ENCODE measurements around the gene CTNND2. TPM values are rescaled to one million over a fixed set of nuclear protein-coding genes. Genes with fewer than 3 reads are reported as not detected.

CTNND2 gene
- total and polyA plus RNA-seq, 2 donors (not counting 1 experiment from before 2014, with no cell fraction given), result not detected

- no peak overlapping the region for H2AFZ ChIP-seq (ENCODE audit: insufficient read depth, low read depth, low read length, poor library complexity, severe bottlenecking)
- DNase-seq (no peak), ATAC-seq (ENCODE audit: low read depth) (no peak)
- H3K9ac ChIP-seq (ENCODE audit: low read length), result no peak overlapping the region
- no peaks in the 10 kb centered on the region for H3K36me3 ChIP-seq (replicated peaks in 1 of 2; ENCODE audit: control extremely low read depth in 1 of 2, control insufficient read depth in 1 of 2, extremely low read depth in 1 of 2, insufficient read depth in 2 of 2, low read length in 1 of 2)
- peaks cover 17% of the 10 kb centered on the region for H3K27me3 Mint-ChIP-seq
- 85% methylated on average over 3 of the region's 3 CpGs for WGBS (ENCODE audit: insufficient coverage)
- peaks cover 0 to under 1% of the 10 kb centered on the region in 2 donors for H3K4me1 ChIP-seq (ENCODE audit: control insufficient read depth in 2 of 2, insufficient read depth in 2 of 2, low read length in 2 of 2)
- H3K27me3 ChIP-seq (replicated peaks in 1 of 4; ENCODE audit: control extremely low read depth in 1 of 4, control insufficient read depth in 3 of 4, insufficient read depth in 4 of 4, low read length in 3 of 4), result peaks cover 0 to 12% (median 2%) of the 10 kb centered on the region in 4 experiments
- intact Hi-C loops (cut with micrococcal nuclease), result no loop called here
- H3K79me2 ChIP-seq (ENCODE audit: control insufficient read depth, insufficient read depth, low read length), result no peaks in the 10 kb centered on the region
- H3K4me3 Mint-ChIP-seq, result no peak overlapping the region
- no peaks in the 10 kb centered on the region for H4K20me1 ChIP-seq (ENCODE audit: control insufficient read depth, insufficient read depth, low read length, poor library complexity, severe bottlenecking)
- no peak for TF ChIP-seq EZH2 (IDR thresholded peaks at IDR 0.05; ENCODE audit: borderline replicate concordance, insufficient read depth, low read depth, low read length, poor library complexity, severe bottlenecking)
- TF ChIP-seq, protein P1, sequence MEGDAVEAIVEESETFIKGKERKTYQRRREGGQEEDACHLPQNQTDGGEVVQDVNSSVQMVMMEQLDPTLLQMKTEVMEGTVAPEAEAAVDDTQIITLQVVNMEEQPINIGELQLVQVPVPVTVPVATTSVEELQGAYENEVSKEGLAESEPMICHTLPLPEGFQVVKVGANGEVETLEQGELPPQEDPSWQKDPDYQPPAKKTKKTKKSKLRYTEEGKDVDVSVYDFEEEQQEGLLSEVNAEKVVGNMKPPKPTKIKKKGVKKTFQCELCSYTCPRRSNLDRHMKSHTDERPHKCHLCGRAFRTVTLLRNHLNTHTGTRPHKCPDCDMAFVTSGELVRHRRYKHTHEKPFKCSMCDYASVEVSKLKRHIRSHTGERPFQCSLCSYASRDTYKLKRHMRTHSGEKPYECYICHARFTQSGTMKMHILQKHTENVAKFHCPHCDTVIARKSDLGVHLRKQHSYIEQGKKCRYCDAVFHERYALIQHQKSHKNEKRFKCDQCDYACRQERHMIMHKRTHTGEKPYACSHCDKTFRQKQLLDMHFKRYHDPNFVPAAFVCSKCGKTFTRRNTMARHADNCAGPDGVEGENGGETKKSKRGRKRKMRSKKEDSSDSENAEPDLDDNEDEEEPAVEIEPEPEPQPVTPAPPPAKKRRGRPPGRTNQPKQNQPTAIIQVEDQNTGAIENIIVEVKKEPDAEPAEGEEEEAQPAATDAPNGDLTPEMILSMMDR (IDR thresholded peaks at IDR 0.05), result no peak
- H3K4me2 ChIP-seq (replicated peaks; ENCODE audit: low read depth, low read length, poor library complexity, severe bottlenecking), result no peak overlapping the region
- ChIA-PET POLR2A (no interaction called here), CTCF (no interaction called here)
- H3K4me1 Mint-ChIP-seq, result no peaks in the 10 kb centered on the region
- no peak overlapping the region for H3K27ac Mint-ChIP-seq
- H3K4me3 ChIP-seq (ENCODE audit: control extremely low read depth in 1 of 5, extremely low read depth in 1 of 5, insufficient read depth in 1 of 5, low read depth in 2 of 5, low read length in 4 of 5), result no peak overlapping the region
- no peaks in the 10 kb centered on the region for H3K9me3 ChIP-seq (ENCODE audit: control extremely low read depth in 1 of 3, control insufficient read depth in 2 of 3, insufficient read depth in 1 of 3, low read length in 2 of 3)
- no peak overlapping the region for H3K27ac ChIP-seq (ENCODE audit: low read length in 2 of 2)
- H3K9me3 Mint-ChIP-seq (ENCODE audit: insufficient read depth), result no peaks in the 10 kb centered on the region
Observed at GRCh38 chr5:10982626-10983025, 921.6 kb downstream of the CTNND2 start.

- 86% methylated on average over 2 of the region's 3 CpGs for WGBS (ENCODE audit: insufficient coverage)
- Histone ChIP-seq H3K27me3 (replicated peaks in 1 of 4; ENCODE audit: control extremely low read depth in 1 of 4, control insufficient read depth in 3 of 4, insufficient read depth in 4 of 4, low read length in 3 of 4) (peaks cover 0 to 7% (median under 1%) of the 10 kb centered on the region in 4 experiments), H4K20me1 (ENCODE audit: control insufficient read depth, insufficient read depth, low read length, poor library complexity, severe bottlenecking) (no peaks in the 10 kb centered on the region), H3K4me2 (replicated peaks; ENCODE audit: low read depth, low read length, poor library complexity, severe bottlenecking) (no peak overlapping the region), H3K9me3 (ENCODE audit: control extremely low read depth in 1 of 3, control insufficient read depth in 2 of 3, insufficient read depth in 1 of 3, low read length in 2 of 3) (no peaks in the 10 kb centered on the region), H3K4me3 (ENCODE audit: control extremely low read depth in 1 of 5, extremely low read depth in 1 of 5, insufficient read depth in 1 of 5, low read depth in 2 of 5, low read length in 4 of 5) (no peak overlapping the region), H3K9ac (ENCODE audit: low read length) (no peak overlapping the region), H2AFZ (ENCODE audit: insufficient read depth, low read depth, low read length, poor library complexity, severe bottlenecking) (no peak overlapping the region), H3K79me2 (ENCODE audit: control insufficient read depth, insufficient read depth, low read length) (no peaks in the 10 kb centered on the region), H3K36me3 (replicated peaks in 1 of 2; ENCODE audit: control extremely low read depth in 1 of 2, control insufficient read depth in 1 of 2, extremely low read depth in 1 of 2, insufficient read depth in 2 of 2, low read length in 1 of 2) (no peaks in the 10 kb centered on the region), H3K4me1 (ENCODE audit: control insufficient read depth in 2 of 2, insufficient read depth in 2 of 2, low read length in 2 of 2) (no peaks in the 10 kb centered on the region), H3K27ac (ENCODE audit: low read length in 2 of 2) (no peak overlapping the region)
- no peak overlapping the region for H3K4me3 Mint-ChIP-seq
- ATAC-seq (ENCODE audit: low read depth), result no peak
- peaks cover 12% of the 10 kb centered on the region for H3K27me3 Mint-ChIP-seq
- H3K9me3 Mint-ChIP-seq (ENCODE audit: insufficient read depth), result no peaks in the 10 kb centered on the region
- CTCF ChIA-PET, result no interaction called here
- H3K27ac Mint-ChIP-seq, result no peak overlapping the region
- intact Hi-C loops (cut with micrococcal nuclease), result no loop called here
- DNase-seq, result no peak
- POLR2A ChIA-PET, result no interaction called here
- TF ChIP-seq EZH2 (IDR thresholded peaks at IDR 0.05; ENCODE audit: borderline replicate concordance, insufficient read depth, low read depth, low read length, poor library complexity, severe bottlenecking), result no peak
- H3K4me1 Mint-ChIP-seq, result no peaks in the 10 kb centered on the region
Observed at GRCh38 chr5:10981932-10982331, 922.3 kb downstream of the CTNND2 start.
